Astrocyte of the spinal cord (primary cell): ENCODE results near the gene ATXN1L.

ENCODE experiments used
- DNase-seq: peaks from one replicate; pipeline ENCODE4 v3.0.0; 2011; ENCODE audit warnings: low read depth, low spot score
- H3K4me3 ChIP-seq: 2 replicates; pipeline ENCODE4 v1.5.1; 2011; ENCODE audit warnings: low read depth, mild to moderate bottlenecking, low read length, moderate library complexity
- in situ Hi-C: cut with HindIII; loops from 2 replicates; pipeline ENCODE4 v1.10.0; 2017; ENCODE audit warnings: low sequenced_read_pairs
- TF ChIP-seq, protein P1 (sequence below): IDR thresholded peaks from 2 replicates; pipeline ENCODE4 v1.5.1; 2012; ENCODE audit warnings: low read depth, mild to moderate bottlenecking, low read length, inconsistent platforms

ATXN1L gene

DNA sequence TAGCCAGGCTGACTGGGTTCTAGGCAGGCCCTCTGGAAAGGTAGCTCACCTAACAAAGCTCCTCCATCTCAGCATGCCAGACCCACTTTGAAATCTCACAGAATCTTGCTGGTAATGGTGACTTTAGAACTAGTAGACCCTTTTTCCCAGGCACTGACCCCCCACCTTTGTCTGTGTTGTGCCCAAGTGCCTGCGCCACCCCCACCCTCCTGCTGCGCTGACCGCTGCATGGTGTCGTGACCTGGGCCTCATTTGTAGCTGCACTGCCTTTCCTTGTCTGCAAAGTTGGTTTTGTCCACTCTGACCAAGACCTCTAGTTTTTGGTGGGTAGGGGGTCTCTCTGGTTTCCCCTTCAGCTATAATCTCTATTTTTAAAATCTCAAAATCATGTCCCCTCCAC lies 6.8 kb downstream of the ATXN1L start:
- TF ChIP-seq, protein P1, sequence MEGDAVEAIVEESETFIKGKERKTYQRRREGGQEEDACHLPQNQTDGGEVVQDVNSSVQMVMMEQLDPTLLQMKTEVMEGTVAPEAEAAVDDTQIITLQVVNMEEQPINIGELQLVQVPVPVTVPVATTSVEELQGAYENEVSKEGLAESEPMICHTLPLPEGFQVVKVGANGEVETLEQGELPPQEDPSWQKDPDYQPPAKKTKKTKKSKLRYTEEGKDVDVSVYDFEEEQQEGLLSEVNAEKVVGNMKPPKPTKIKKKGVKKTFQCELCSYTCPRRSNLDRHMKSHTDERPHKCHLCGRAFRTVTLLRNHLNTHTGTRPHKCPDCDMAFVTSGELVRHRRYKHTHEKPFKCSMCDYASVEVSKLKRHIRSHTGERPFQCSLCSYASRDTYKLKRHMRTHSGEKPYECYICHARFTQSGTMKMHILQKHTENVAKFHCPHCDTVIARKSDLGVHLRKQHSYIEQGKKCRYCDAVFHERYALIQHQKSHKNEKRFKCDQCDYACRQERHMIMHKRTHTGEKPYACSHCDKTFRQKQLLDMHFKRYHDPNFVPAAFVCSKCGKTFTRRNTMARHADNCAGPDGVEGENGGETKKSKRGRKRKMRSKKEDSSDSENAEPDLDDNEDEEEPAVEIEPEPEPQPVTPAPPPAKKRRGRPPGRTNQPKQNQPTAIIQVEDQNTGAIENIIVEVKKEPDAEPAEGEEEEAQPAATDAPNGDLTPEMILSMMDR = no peak
- no peak overlapping the region for H3K4me3 ChIP-seq
- in situ Hi-C loops = no loop called here
- DNase-seq = no peak

DNA sequence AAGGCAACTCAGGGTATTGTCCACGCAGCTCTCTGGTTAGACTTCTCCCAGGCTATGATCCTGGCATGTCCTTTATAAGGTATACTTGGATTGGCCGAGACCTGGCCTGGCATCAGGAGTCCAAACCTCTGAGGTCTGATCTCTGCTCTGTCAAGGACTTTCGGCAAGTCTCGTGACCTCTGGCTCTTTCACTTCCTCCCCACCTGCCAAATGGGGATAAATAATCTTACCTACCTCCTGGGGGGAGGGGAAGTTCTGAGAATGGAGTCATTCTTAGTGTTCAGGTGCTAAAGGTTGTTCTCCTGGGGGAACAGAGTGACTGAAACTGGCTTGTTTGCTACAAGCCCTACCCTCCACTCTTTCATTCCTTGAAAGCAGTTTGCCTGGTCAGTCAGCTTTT lies 7.6 kb downstream of the ATXN1L start:
- no peak for DNase-seq
- in situ Hi-C loops = no loop called here
- H3K4me3 ChIP-seq = no peak overlapping the region
- TF ChIP-seq, protein P1 = no peak

DNA sequence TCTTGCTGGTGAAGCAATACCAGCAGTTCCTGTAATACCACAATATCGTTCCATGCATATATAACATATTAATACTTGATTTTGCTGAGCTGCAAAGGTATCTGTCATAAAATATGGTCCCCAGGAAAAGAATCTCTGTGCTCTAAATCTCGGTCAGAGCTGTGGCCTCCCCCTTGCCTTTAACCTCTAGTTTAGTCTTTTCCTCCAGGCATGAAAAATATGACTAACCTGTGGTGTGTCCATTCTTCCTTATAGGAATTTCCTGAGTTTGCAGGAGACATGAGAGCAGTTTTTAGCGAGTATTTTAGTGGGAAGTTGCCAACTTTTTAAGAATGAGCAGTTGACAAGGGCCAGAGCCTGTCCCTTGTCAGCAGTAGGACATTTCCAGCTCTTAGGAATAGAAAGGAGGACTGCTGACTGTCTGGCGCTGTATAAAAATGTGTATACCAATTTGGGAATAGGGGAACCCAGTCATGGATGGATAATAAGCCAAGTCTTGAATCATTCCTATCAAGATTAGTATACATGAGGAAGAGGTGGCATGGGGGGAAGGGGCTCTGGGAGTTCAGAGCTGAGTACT lies 8.7 kb downstream of the ATXN1L start:
- DNase-seq = no peak
- in situ Hi-C loops = no loop called here
- TF ChIP-seq, protein P1 = no peak
- no peak overlapping the region for H3K4me3 ChIP-seq

DNA sequence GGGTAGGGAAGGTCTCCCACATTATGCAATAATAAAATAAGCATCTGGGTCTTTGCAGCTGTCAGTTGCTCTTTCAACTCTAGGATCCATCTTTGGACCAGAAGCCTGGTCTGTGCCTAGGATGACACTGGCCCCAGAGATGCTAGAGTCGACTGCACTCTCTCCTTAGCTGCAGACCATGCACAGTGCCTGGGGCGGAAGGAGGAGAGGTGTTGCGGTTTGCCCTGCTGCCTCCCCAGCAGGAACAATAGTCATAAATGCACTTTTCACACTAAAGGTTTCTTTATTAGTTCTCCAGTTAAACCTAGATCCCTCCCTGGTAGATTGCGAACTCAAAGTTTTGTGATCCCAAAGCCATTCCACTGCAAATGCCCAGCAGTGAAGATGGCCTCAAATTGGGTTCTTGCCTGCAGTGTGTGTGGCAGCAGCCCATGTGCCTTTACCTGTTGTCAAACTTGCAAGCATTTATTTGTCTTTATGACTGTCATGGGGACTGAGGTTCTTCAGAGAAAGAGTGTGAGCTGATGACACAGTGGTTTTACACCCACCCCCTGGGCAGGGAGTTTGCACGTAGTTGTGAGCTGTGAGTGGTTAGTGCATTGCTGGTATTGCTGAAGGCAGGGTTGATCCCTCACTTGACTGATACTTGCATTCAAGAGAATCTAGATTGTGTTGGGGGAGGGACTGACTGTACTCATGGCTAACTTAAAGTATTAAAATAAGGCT lies 10.3 kb downstream of the ATXN1L start:
- DNase-seq = no peak
- no peak overlapping the region for H3K4me3 ChIP-seq
- in situ Hi-C loops = no loop called here
- TF ChIP-seq, protein P1 = no peak

DNA sequence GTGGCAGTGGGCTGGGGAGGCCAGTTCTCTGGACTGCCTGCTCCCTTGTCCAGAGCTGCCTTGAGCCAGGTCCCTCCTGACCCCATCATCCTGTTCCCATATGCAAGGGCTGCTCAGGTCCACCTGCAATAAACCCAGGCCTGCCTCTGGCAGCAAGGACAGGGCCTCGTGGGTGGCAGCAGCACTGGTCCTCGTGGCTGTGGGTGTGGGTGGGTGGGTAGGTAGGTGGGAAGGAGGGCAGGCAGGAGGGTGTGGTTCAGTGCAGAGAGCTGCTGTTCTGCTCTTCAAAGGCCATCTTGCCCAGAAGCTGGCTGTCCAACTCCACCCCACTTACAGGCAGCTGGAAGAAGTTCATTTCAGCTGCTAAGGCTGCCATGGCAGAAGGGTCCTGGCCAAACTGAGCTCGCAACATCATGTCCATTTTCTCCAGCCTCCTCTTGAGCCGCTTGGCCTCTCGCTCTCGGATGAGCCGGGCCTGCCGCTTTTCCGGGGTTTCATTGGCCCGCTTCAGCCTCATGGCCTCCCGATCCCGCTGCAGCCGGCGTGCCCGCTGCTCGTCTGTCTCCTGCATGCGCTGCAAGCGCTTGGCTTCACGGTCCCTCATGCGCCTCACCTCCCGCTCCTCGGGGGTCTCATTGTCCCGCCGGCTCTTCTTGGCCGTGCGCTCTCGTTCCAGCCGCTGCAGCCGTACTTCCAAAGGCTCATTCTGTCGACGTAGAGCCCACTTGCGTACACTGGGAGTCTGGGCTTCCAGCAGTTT lies 14.2 kb downstream of the ATXN1L start:
- no peak overlapping the region for H3K4me3 ChIP-seq
- TF ChIP-seq, protein P1 = no peak
- no peak for DNase-seq
- in situ Hi-C loops = no loop called here

DNA sequence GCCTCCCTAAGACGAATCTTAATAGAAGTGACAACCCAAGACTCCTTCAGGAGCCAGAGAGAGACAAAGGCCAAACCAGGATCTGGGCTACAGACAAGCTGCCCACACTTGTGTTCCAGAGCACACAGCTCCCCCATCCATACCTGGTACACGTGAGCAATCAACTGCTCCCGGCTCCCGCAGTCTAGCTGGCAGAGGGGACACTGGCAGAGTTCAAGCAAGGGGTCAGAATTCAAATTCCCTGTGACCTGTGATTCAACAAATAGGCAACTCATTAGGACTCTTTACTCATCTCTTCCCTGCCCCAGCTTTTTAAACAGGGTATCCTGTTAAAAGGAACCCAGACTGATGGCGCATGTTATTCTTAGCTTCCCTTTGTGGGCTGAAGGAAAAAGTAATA lies 18.2 kb downstream of the ATXN1L start:
- in situ Hi-C loops = no loop called here
- no peak overlapping the region for H3K4me3 ChIP-seq
- DNase-seq = no peak
- TF ChIP-seq, protein P1 = no peak
